H9 (cell line): ENCODE results near the gene PLIN4. TPM values are rescaled to one million over a fixed set of nuclear protein-coding genes. Genes with fewer than 3 reads are reported as not detected.

ENCODE experiments used
- DNase-seq: peaks from one replicate; pipeline ENCODE4 v3.0.0-alpha.2; 2017
- H2AFZ ChIP-seq: one replicate; pipeline ENCODE4 v1.6.1; 2013; ENCODE audit warnings: mild to moderate bottlenecking, low read length, control low read depth, moderate library complexity
- H2AK5ac ChIP-seq: 2 replicates; pipeline ENCODE4 v1.6.1; 2013; ENCODE audit warnings: low read length, control low read depth, mixed read lengths; ENCODE audit not compliant: insufficient read length
- H2BK120ac ChIP-seq: one replicate; pipeline ENCODE4 v1.6.1; 2013; ENCODE audit warnings: low read depth, mild to moderate bottlenecking, low read length, control low read depth, inconsistent platforms; ENCODE audit not compliant: poor library complexity, severe bottlenecking
- H2BK12ac ChIP-seq: 2 replicates; pipeline ENCODE4 v1.6.1; 2013; ENCODE audit warnings: low read length, control low read depth, mixed read lengths, low read depth; ENCODE audit not compliant: insufficient read length
- H2BK15ac ChIP-seq: 2 replicates; pipeline ENCODE4 v1.6.1; 2013; ENCODE audit warnings: low read depth, low read length, control low read depth
- H2BK20ac ChIP-seq: one replicate; pipeline ENCODE4 v1.6.1; 2013; ENCODE audit warnings: low read depth, mild to moderate bottlenecking, low read length, control low read depth, inconsistent platforms; ENCODE audit not compliant: poor library complexity, severe bottlenecking
- H2BK5ac ChIP-seq: 2 replicates; pipeline ENCODE4 v1.6.1; 2013; ENCODE audit warnings: low read length, control low read depth, mixed read lengths; ENCODE audit not compliant: insufficient read length
- H3K14ac ChIP-seq: 2 replicates; pipeline ENCODE4 v1.6.1; 2013; ENCODE audit warnings: low read length, control low read depth; ENCODE audit not compliant: insufficient read depth
- H3K18ac ChIP-seq: 2 replicates; pipeline ENCODE4 v1.6.1; 2013; ENCODE audit warnings: low read depth, mild to moderate bottlenecking, mixed read lengths, low read length, control low read depth; ENCODE audit not compliant: insufficient read length
- H3K23ac ChIP-seq: 2 replicates; pipeline ENCODE4 v1.6.1; 2013; ENCODE audit warnings: low read length, control low read depth, mixed read lengths, low read depth; ENCODE audit not compliant: insufficient read length
- H3K23me2 ChIP-seq: 2 replicates; pipeline ENCODE4 v1.6.1; 2013; ENCODE audit warnings: low read depth, mild to moderate bottlenecking, mixed read lengths, low read length, control low read depth; ENCODE audit not compliant: insufficient read length, poor library complexity, severe bottlenecking
- H3K27ac ChIP-seq: 2 replicates; pipeline ENCODE4 v1.5.1; 2013; ENCODE audit warnings: low read length, control low read depth, mixed read lengths, low read depth; ENCODE audit not compliant: insufficient read length
- H3K27me3 ChIP-seq: 2 replicates; pipeline ENCODE4 v1.6.1; 2013; ENCODE audit warnings: low read length, control low read depth, inconsistent platforms; ENCODE audit not compliant: insufficient read depth
- H3K4ac ChIP-seq: 2 replicates; pipeline ENCODE4 v1.6.1; 2013; ENCODE audit warnings: low read depth, mild to moderate bottlenecking, control low read depth, inconsistent platforms, low read length, moderate library complexity
- H3K4me1 ChIP-seq: 2 replicates; pipeline ENCODE4 v1.6.1; 2013; ENCODE audit warnings: low read length, control low read depth, inconsistent platforms; ENCODE audit not compliant: insufficient read depth
- H3K4me2 ChIP-seq: 2 replicates; pipeline ENCODE4 v1.6.1; 2013; ENCODE audit warnings: low read length, control low read depth, mixed read lengths; ENCODE audit not compliant: insufficient read length, insufficient read depth
- H3K56ac ChIP-seq: 2 replicates; pipeline ENCODE4 v1.6.1; 2013; ENCODE audit warnings: low read depth, mild to moderate bottlenecking, mixed read lengths, low read length, control low read depth; ENCODE audit not compliant: insufficient read length
- H3K79me1 ChIP-seq: 2 replicates; pipeline ENCODE4 v1.6.1; 2013; ENCODE audit warnings: low read depth, mild to moderate bottlenecking, moderate library complexity, low read length, control low read depth, inconsistent platforms; ENCODE audit not compliant: insufficient read depth, poor library complexity, severe bottlenecking
- H3K79me2 ChIP-seq: 2 replicates; pipeline ENCODE4 v1.6.1; 2013; ENCODE audit warnings: low read length, control low read depth, inconsistent platforms; ENCODE audit not compliant: insufficient read depth
- H3K9ac ChIP-seq: 2 replicates; pipeline ENCODE4 v1.6.1; 2013; ENCODE audit warnings: low read length, control low read depth, mixed read lengths; ENCODE audit not compliant: insufficient read length; ENCODE audit errors: extremely low read depth
- H3K9me3 ChIP-seq: one replicate; pipeline ENCODE4 v1.6.1; 2013; ENCODE audit warnings: low read depth, low read length, inconsistent platforms; ENCODE audit not compliant: control insufficient read depth
- H3T11ph ChIP-seq: one replicate; pipeline ENCODE4 v1.6.1; 2013; ENCODE audit warnings: mild to moderate bottlenecking, low read length, control low read depth, inconsistent platforms
- H4K20me1 ChIP-seq: one replicate; pipeline ENCODE4 v1.6.1; 2013; ENCODE audit not compliant: control insufficient read depth, insufficient read length, insufficient read depth
- H4K5ac ChIP-seq: 2 replicates; pipeline ENCODE4 v1.6.1; 2013; ENCODE audit warnings: low read depth, mild to moderate bottlenecking, mixed read lengths, low read length, control low read depth; ENCODE audit not compliant: insufficient read length
- H4K8ac ChIP-seq: replicated peaks from 2 replicates; pipeline ENCODE4 v1.6.1; 2013; ENCODE audit warnings: low read length, control low read depth, mixed read lengths, low read depth; ENCODE audit not compliant: insufficient read length
- H4K91ac ChIP-seq: 2 replicates; pipeline ENCODE4 v1.6.1; 2013; ENCODE audit warnings: low read depth, mild to moderate bottlenecking, moderate library complexity, mixed read lengths, low read length, control low read depth; ENCODE audit not compliant: insufficient read length
- H3K27ac Mint-ChIP-seq, 3 experiments: 2 replicates in 2 of 3; 3 replicates in 1 of 3; pipeline ENCODE4 v1.8.0; 2020 to 2021; ENCODE audit warnings: mixed read lengths in 3 of 3, mild to moderate bottlenecking in 1 of 3, moderate library complexity in 1 of 3
- H3K27me3 Mint-ChIP-seq: 2 replicates; pipeline ENCODE4 v1.8.0; 2021; ENCODE audit warnings: low read depth, mild to moderate bottlenecking, moderate library complexity, mixed read lengths
- H3K36me3 Mint-ChIP-seq, 3 experiments: 2 replicates in 2 of 3; 3 replicates in 1 of 3; pipeline ENCODE4 v1.8.0; 2020 to 2021; ENCODE audit warnings: low read depth in 3 of 3, mixed read lengths in 3 of 3; ENCODE audit not compliant: insufficient read depth in 1 of 3
- H3K4me1 Mint-ChIP-seq, 2 experiments: 2 replicates each; pipeline ENCODE4 v1.8.0; 2020; ENCODE audit warnings: mixed read lengths in 2 of 2
- H3K4me3 Mint-ChIP-seq, 2 experiments: 2 replicates in 1 of 2; 3 replicates in 1 of 2; pipeline ENCODE4 v1.8.0; 2020 to 2021; ENCODE audit warnings: mild to moderate bottlenecking in 2 of 2, mixed read lengths in 2 of 2, moderate library complexity in 1 of 2
- H3K9me3 Mint-ChIP-seq, 2 experiments: 2 replicates in 1 of 2; 3 replicates in 1 of 2; pipeline ENCODE4 v1.8.0; 2020; ENCODE audit warnings: mild to moderate bottlenecking in 2 of 2, mixed read lengths in 2 of 2, moderate library complexity in 1 of 2
- CTCF ChIP-seq: fragments of 200-600 bp; sonication (generic); conservative IDR thresholded peaks from 3 replicates; pipeline ENCODE4 v1.8.0; 2021; ENCODE audit warnings: antibody characterized with exemption, mild to moderate bottlenecking
- WGBS: extraction: QIAGEN DNeasy Blood & Tissue Kit; methylation state at CpG from one replicate; pipeline ENCODE4 v1.1.7; 2013; ENCODE audit warnings: missing lambda C conversion rate, low lambda C conversion rate, mixed read lengths; ENCODE audit not compliant: insufficient read length; ENCODE audit errors: extremely low coverage; 5-methylcytosine and 5-hydroxymethylcytosine counted together
- total RNA-seq: library from RNA; stranded (reverse); gene quantifications from 2 replicates; pipeline ENCODE4 v1.2.1, GENCODE V29; 2021

Gene PLIN4
- total RNA-seq, 1 experiment from 2014 or later = 1.1 TPM

- Histone ChIP-seq H3K18ac (no peak overlapping the region), H3K4me1 (no peaks in the 10 kb centered on the region), H3K79me2 (no peaks in the 10 kb centered on the region), H3T11ph (no peak overlapping the region), H2AK5ac (no peak overlapping the region), H2BK20ac (no peak overlapping the region), H3K27me3 (no peaks in the 10 kb centered on the region; the same call in 1 of the 2 replicates), H3K23ac (no peak overlapping the region), H4K5ac (no peak overlapping the region), H2BK15ac (no peak overlapping the region), H2BK12ac (no peak overlapping the region), H2BK120ac (no peak overlapping the region), H3K4ac (no peak overlapping the region), H2BK5ac (no peak overlapping the region), H4K8ac (no peak overlapping the region), H3K14ac (no peak overlapping the region), H3K9ac (no peak overlapping the region), H3K4me2 (no peak overlapping the region), H3K79me1 (no peaks in the 10 kb centered on the region), H4K20me1 (no peaks in the 10 kb centered on the region), H2AFZ (no peak overlapping the region), H3K27ac (no peak overlapping the region), H3K23me2 (peaks cover 3% of the 10 kb centered on the region), H3K56ac (no peak overlapping the region), H4K91ac (no peak overlapping the region), H3K9me3 (no peaks in the 10 kb centered on the region)
- H3K4me1 Mint-ChIP-seq = peaks cover 0 to 6% of the 10 kb centered on the region in 2 experiments; a peak in 2 of 4 replicates
- peaks cover 72% of the 10 kb centered on the region for H3K27me3 Mint-ChIP-seq
- DNase-seq = no peak
- WGBS = no CpG with 5 or more reads among the region's 9 CpGs
- no peaks in the 10 kb centered on the region for H3K36me3 Mint-ChIP-seq
- no peaks in the 10 kb centered on the region for H3K9me3 Mint-ChIP-seq
- H3K4me3 Mint-ChIP-seq = no peak overlapping the region
- TF ChIP-seq CTCF = no peak
- no peak overlapping the region; a peak in 1 of 7 replicates for H3K27ac Mint-ChIP-seq
Measured at GRCh38 chr19:4533334-4533733, 15.0 kb upstream of the PLIN4 start.
